Muscle of arm (tissue), 12 donors: Measurements from ENCODE around the gene SLC25A21. TPM values are rescaled to one million over a fixed set of nuclear protein-coding genes. Genes with fewer than 3 reads are reported as not detected.
"Not testable (repeated sequence)": the region's sequence is repeated elsewhere in the genome, so short reads cannot be mapped to it uniquely, and the experiment has no call there.

Source experiments
- DNase-seq: peaks from one replicate; pipeline ENCODE4 v3.0.0-alpha.2; 2013
- polyA plus RNA-seq, 12 donors: library from polyadenylated mRNA; unstranded; fragments of 120-200 nt; gene quantifications; one replicate each; pipeline ENCODE4 v1.2.1, GENCODE V29; 2013; ENCODE audit not compliant: insufficient read length in 12 of 12

The SLC25A21 gene
- polyA plus RNA-seq, 12 donors: 1.0 to 3.4 (median 1.5) TPM; not detected in 2

DNA sequence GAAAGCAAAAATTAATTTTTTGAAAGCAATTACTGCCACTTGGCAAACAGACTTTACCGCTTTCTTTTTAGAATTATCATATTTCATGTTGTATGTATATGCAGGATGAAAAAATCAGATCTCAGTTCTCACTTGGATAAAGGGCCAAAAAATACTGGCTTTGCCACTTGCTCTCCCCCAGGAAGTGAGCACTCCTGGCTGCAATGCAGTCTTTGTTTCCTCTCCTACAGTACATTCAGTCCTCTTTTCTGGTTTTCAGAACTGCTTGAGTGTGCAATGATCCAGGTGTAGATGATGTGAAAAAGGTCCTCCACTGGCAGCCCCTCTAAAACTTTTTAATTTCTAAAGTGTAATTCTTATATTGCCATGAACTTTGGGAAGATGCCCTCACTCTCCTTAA lies 183.4 kb downstream of the SLC25A21 start:
- DNase-seq: no peak

DNA sequence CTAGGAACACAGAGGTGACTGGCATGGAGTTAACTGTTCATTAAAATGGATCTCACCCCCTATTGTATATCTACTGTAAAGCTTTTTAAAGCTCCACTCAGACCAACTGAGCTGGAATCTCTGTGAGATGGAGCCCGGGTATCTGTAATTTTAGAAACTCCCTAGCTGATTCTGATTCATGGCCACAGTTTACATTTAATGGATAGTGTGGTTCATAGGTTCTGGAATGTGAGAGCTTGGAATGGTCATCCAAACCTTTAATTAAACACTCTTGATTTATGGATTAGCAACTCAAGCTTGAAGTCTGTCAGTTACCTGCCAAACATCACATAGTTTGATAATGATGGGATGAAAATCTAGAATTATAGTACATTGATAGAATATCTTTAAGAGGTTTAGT lies 183.8 kb downstream of the SLC25A21 start:
- DNase-seq: no peak

DNA sequence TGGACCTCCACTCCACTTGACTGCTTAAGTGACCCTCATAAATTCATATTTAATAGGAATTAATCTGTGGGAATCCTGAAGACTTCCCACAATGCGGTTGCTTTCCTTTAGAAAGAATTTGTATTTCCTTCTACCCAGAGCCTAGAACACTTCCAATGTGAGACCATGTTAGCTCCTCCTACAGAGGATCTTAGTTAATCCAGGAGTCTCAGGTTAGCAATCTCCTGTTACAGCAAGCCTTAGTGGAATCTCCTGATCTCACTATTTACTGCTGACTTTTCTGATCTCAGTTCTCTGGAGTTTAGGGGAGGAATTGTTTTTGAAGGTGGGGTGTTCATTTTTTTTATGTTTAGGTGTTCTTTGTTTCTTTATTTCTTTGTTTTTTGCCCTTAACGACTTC lies 186.0 kb downstream of the SLC25A21 start:
- no peak for DNase-seq

DNA sequence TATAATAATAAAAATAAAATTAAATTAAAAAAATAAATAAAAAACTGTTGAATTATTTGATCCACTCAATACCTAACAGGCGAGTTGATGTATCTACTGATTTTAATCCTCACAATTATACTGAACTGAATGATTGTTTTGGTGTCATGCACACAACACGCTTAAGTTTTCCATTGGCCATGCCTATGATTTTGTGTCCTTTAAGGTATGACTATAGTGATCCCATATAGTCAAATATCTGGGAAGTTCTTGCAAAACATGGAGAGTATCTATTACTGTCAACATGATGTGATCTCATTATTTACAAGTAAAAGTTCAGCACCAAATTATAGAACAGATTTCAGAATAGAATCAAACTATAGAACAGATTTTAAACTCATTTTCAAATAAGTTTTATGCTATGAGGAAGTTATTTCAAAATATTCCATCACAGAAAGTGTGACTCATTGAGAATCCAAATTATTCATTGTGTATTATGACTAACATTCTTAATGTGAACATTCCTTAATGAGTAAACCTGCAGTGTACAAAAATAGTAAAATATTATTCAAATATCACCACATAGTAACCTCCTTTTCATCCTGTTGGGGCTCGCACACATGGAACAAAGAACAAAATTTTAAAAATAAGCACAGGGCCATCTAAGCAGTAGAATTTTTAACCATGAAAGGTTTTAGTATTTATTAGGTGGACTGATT lies 190.4 kb downstream of the SLC25A21 start:
- DNase-seq: no peak

DNA sequence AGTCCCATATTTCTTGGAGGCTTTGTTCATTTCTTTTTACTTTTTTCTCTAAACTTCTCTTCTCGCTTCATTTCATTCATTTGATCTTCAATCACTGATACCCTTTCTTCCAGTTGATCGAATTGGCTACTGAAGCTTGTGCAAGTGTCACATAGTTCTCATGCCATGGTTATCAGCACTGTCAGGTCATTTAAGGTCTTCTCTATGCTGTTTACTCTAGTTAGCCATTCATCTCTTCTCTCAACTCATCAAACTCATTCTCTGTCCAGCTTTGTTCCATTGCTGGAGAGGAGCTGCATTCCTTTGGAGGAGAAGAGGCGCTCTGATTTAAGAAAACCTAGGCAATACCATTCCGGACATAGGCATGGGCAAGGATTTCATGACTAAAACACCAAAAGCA lies 192.0 kb downstream of the SLC25A21 start:
- not testable (repeated sequence) for DNase-seq

DNA sequence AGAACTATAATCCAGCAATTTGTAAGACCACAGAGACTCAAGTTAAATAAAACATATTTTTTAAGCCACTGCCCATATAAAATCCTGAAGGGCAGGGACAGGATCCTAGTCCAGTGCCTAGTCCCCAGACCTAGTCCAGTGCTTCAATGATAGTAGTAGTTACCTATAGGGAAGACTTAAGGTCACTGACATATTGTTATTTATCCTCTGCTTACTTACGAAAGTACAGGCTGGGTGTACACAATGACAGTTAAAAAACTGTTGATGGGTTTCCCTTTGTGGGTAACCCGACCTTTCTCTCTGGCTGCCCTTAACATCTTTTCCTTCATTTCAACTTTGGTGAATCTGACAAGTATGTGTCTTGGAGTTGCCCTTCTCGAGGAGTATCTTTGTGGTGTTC lies 192.5 kb downstream of the SLC25A21 start:
- DNase-seq: no peak

DNA sequence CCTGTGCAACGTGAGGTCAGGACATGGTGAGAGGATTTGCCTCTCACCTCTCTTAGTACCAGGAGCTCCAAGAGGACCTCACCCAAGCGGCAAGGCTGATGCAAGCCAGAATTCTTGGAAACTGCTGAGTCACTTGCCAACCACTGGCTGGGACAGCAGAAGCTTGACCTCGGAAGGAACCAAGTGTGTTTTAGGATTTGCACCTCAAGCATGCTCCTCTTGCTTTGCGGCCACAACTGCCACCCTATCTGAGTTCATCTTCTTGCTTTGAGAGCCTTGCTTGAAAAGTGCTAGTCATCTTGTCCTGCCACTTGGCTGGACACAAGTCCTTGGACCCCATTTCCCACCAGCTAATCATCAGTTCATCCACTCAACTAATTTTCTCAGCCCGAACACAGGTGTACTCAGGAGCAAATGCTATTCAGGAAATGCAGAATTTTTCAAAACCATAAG lies 195.8 kb downstream of the SLC25A21 start:
- no peak for DNase-seq

DNA sequence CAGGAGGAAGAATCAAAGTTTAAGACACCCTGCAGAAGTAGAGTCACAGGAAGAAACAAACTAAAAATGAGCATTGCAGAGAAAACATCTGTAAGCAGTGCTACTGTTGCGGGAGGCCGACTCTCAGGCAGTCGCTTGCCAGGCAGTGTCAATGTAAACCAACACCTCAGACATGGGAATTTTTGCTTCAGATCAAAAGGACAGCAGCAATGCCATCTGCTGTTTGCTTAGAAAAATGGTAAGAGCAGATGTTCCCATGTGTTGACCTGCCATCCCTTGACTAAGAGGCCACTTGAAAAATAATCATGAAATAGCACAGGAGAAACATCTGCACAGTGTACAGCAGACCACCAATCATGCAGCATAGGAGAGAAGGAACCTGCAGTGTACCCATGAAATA lies 196.6 kb downstream of the SLC25A21 start:
- no peak for DNase-seq

DNA sequence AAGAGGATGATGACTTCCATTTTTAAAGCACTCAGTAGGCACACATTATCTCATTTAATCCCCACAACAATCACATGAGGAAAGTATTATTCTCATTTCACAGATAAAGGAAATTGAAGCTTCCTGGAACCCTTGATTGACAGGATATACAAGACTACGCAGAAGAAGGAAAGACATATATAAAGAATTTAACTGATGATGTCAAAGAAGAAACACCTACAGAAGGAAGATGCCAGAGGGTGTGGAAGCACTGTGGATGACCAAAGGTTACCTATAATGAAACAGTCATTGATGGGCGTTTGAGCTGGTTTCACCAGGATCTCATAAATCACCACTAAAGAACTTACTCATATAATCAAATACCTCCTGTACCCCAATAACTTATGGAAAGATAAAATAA lies 197.4 kb downstream of the SLC25A21 start:
- DNase-seq: no peak

DNA sequence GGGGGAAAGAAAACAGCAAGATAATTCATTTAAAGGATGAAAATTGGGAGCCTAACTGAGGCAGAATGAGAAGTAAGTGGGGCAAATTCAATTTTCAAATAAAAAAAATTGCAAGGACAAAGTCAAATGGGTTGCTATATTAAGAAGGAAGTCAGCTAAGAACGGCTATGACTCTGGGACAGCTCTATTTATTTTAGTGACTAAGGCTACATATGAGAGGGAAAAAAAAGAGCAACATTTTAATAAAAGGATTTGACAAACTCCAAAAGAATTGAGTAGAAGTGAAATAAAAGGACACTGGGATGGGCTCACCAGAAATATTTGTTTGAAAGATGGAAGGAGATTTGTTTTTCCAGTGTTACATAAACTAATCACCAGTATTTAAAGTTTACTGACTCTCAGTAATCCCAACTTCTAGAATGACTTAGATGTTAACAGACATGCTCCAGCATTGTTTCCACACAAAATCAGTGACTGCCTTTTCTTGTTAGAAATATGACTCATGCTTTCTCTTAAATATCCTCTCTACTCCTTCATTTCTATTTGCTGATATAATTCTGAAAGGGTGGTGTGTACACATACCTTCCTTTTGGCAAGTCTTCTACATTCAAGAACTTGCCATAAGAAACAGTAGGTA lies 198.5 kb downstream of the SLC25A21 start:
- DNase-seq: no peak

DNA sequence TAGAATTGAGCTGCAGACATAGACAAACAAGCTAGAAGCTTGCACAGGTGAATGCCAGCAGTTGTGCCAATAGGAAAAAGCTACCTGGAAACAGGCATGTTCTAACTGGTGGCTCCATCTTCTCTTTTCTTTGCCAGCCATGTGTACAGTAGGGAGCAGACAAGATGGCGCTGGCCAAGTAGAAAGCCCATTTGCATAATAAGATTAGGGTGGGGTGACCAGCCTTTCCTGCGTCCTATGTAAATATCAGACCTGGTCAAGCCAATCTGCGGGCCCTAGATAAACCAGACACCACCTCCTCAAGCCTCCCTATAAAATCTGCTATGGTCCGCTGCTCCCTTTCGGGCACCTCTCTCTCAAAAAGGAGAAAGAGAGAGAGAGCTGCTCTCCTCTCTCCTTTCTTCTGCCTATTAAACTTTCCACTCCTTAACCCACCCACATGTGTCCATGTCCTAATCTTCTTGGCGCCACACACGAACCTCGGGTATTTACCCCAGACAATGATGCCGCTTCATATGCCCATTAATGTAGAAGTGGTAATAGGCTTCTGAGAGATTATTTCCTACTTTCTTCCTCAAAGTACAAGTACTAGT lies 201.0 kb downstream of the SLC25A21 start:
- no peak for DNase-seq

DNA sequence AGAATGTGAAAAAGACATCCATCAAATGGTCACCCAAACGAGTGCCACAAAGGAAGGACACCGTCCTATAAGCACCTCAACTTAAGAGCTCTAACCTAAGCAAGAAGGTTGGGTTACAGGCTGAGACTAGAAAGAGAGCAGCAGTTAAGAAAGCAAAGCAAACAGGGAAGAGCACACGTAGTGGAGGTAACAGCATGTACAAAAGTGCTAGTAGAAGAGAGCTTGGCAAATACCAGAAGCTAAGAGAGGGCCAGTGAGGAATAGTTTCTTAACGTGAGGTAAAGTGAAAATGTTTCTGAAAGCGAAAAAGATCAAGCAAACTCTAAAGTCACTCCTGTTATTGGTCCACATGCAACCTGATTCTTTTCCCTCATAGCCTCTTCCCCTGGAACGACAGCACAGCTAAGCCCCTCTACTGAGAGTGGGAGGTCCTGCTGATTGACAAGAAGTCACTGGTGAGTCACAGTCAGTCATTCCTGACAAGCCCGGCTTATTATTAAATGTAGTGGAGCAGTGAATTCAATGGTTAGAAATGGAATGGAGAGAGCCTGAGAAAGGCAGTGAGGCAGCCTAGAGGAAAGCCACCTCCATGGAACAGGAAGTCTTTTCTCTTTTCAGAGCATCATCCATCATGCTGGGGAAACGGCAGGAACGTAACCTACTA lies 204.4 kb downstream of the SLC25A21 start:
- no peak for DNase-seq

DNA sequence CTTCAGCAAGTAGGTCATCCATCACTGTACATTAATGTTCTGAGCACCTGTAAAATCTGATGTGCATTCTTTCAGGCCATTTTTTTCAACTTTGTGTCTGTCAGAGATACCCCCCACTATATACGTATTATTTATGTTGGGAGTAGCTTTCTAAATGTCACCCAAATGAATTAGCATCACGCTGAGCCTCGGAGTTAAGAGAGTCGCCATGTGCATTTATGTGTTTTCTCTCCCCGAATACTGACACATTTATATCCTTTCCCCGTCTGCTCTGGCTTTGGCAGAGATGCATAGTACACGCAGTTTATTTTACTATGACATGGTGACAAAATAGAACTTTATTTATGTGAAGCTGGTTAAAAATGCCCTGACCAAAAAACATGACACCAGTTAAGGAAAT lies 216.4 kb downstream of the SLC25A21 start:
- no peak for DNase-seq

DNA sequence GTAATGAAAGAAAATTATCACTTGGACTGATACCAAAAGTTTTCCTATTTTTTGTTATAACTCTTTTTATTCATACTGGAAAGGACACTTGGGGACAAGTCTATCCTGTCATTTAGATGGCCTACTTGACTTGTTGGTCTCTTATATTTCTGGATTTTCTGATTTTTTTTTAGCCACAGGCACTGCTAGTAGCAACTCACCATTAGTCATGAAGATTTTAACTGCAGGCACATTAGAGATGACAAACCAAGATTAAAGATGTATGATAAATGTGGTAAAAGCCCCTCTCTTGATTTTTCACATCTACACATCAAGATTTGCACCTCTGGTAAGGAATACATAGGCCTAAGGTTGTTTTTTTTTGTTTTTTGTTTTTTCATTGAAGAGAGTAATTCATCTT lies 217.0 kb downstream of the SLC25A21 start:
- DNase-seq: no peak

DNA sequence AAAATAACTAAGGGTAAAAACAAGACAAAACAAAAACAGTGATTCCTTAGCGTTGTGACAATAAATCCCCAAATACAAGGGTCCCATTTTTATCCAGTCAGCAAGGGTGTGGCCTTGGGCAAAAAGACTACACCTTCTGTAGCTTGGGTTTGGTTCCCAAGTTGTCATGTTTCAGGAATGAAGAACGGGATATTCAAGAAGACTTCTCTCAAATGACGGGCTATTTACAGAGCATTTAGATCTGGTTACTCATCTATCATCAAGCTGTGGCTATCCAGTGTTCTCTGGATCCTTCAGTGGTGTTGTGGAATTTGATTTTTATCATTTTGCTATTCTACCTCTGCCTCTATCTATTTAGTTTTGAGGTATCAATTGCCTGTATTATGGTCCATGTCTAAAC lies 219.7 kb downstream of the SLC25A21 start:
- DNase-seq: no peak

DNA sequence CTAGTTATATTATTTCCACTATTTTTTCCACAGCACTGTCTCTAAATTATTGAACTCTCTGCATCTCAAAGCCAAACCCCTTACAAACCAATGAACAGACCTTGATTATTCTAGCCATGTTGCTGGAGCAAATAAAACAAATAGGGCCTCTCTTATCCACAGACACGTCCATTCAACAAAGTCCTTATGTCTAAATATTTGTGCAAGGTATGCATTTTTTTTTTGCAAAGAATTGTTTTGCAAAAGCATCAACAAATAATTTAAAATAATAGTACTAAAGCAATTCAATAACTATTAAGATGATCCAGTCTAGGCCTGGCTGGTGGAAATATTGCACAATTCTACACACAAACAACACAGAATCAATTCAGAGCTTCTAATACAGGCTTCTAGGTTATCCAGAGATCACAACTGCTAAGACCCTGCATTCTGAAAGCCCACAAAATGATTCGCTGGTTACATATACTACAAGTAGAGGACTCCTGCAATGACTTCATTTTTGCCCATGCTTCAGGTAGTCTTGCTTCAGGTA lies 221.0 kb downstream of the SLC25A21 start:
- DNase-seq: no peak

DNA sequence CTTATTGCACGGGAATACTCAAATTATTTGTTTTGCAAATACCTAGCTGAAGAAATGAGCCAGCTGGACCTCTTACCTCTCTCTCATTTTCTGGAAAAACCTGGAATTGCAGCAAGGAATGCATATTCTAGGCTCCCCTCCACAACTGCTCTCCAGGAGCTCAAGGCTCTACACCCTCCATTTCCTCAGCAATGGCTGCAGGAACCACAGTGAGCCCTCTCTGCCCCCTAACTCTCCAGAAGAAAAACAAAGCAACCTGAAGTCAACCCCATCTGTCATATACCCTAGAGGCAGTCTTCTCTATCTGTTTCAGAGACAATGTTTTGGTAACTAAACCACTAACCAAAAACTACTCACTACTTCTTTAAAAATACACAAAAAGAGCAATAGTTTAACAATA lies 221.6 kb downstream of the SLC25A21 start:
- no peak for DNase-seq

DNA sequence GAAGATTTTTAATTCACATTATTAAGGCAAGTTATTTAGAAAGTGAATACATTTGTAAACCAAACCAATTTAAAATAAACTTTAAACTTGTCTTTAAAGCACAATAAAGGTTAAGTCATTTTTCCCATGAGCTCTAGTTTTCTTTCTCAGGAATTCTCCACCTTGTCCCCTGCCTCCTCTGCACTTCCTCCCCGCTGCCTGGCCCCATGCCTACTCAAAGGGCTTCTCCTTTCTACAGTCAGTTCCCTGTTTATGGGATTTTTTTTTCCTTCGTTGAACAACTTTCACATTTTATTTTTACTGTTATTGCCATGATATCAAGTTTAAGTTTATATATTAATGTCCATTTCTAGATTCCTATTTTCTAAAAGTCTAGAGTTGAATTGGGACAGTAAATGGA lies 223.0 kb downstream of the SLC25A21 start:
- DNase-seq: no peak

DNA sequence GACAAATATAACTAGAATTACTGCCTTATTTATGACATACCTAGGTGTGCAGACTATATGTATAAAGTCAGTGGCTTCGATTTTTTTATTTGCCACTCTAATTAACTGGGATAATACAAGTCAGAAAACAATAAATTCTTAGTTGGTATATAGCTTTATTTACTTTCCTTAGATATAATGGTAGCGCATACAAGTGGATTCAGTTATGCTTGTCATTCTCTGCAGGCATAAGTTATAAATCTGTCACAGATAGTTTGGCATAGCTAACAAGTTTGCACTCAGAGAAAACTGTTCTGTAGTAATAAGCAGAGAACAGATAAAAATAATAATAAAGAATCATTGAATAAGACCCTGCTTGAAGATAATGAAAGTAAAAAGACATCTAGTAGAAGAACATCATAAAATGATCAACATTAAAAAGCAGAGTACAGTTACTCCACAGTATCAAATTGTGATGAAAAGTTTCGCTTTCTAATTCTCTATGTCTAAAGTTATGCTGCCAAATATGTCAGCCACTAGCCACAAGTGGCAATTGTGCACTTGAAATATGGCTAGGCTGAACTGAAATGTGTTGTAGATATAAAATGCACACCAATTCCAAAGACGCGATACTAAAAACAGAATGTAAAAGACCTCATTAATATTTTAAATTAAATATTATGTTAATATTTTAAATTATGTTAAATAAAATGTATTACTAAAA lies 224.1 kb downstream of the SLC25A21 start:
- DNase-seq: no peak

DNA sequence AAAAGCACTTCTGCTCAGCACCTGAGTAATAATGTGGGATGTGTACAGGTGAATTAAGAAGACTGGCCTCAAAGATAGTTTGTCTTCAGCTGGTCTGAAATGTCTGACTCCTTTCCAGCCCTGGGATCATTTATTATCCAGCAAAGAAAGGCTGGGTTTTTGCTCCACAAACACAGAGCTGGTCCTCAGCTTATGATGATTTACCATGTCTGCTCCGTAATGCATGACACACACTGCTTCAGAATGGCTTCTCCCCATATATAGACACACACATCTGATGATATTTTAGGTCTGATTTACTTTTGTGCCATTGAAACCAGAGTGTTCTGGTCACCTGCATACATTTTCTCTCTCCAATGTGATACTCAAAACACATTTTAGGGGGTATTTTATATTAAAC lies 225.0 kb downstream of the SLC25A21 start:
- no peak for DNase-seq

DNA sequence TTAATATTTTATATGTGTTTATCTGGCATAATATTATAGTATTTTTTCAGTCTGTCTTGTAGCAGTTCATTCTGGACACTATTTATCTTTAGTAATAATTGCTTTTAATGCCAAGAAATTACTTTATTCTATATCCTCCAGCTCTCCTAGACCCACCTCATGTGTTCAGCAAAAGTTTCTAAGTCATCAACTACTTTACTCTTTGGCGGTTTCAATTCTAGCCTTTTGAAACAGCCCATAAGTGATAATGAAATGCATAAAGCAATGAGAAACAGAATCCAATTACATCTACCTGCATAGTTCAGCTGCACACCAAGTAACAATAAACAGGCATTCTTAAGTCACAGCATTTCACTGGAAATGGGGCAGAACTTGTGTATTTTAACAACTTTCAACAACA lies 225.5 kb downstream of the SLC25A21 start:
- DNase-seq: no peak
